D341Med (cell line): ENCODE results near the gene CCDC116.
"Not testable (repeated sequence)": the region's sequence is repeated elsewhere in the genome, so short reads cannot be mapped to it uniquely, and the experiment has no call there.

Experiments
- DNase-seq: peaks from one replicate; pipeline ENCODE4 v3.0.0; 2012; ENCODE audit warnings: low spot score

The CCDC116 gene

GRCh38 chr22:21609556-21610157, 22.9 kb upstream of the CCDC116 start:
- DNase-seq = not testable (repeated sequence)

GRCh38 chr22:21611210-21611977, 21.2 kb upstream of the CCDC116 start:
- peak; percentile 15 for DNase-seq

GRCh38 chr22:21612858-21613257, 19.7 kb upstream of the CCDC116 start:
- DNase-seq = peak; percentile 14

GRCh38 chr22:21613553-21614233, 18.9 kb upstream of the CCDC116 start:
- DNase-seq = peak; percentile 21

- DNase-seq = no peak
Observed at GRCh38 chr22:21615731-21616130, 16.8 kb upstream of the CCDC116 start.

- not testable (repeated sequence) for DNase-seq
Observed at GRCh38 chr22:21617337-21617736, 15.2 kb upstream of the CCDC116 start.

GRCh38 chr22:21621025-21621424, 11.5 kb upstream of the CCDC116 start:
- DNase-seq = no peak

GRCh38 chr22:21622011-21622918, 10.3 kb upstream of the CCDC116 start:
- DNase-seq = no peak

- DNase-seq = no peak
Observed at GRCh38 chr22:21622919-21623647, 9.5 kb upstream of the CCDC116 start.

GRCh38 chr22:21623648-21623970, 9.0 kb upstream of the CCDC116 start:
- DNase-seq = peak; percentile 14

- peak; percentile 55 for DNase-seq
Observed at GRCh38 chr22:21624120-21624879, 8.3 kb upstream of the CCDC116 start.

- DNase-seq = peak; percentile 17
Observed at GRCh38 chr22:21624880-21625791, 7.4 kb upstream of the CCDC116 start.

- DNase-seq = no peak
Observed at GRCh38 chr22:21626073-21626734, 6.4 kb upstream of the CCDC116 start.

- peak; percentile 22 for DNase-seq
Observed at GRCh38 chr22:21626735-21627469, 5.7 kb upstream of the CCDC116 start.

- peak; percentile 31 for DNase-seq
Observed at GRCh38 chr22:21628386-21629254, 3.9 kb upstream of the CCDC116 start.

GRCh38 chr22:21629255-21630149, 3.1 kb upstream of the CCDC116 start, which contains the start of gene YDJC:
TSS of gene YDJC (minus strand) at chr22:21630022. CDS start at chr22:21630014, 8 bp downstream.
- peak; percentile 98 for DNase-seq
